IMR-90 (cell line): ENCODE measurements around the gene DPP6. TPM values are rescaled to one million over a fixed set of nuclear protein-coding genes. Genes with fewer than 3 reads are reported as not detected.

ENCODE experiments used
- ATAC-seq: fragments of 200-7000 bp; cut with Tn5 transposase; 2 replicates; pipeline ENCODE4 v1.9.1; 2020; ENCODE audit warnings: low read depth, mild to moderate bottlenecking, moderate library complexity
- BruUV-seq: library from RNA; stranded (reverse); fragments of 400-500 nt; replicated peaks from 2 replicates; lab custom pipeline; 2021; lab: Mats Ljungman, UMichigan
- CTCF ChIA-PET: fragments of 300-600 bp; formaldehyde crosslinking; extraction: SDS; loops from one replicate; lab custom pipeline; 2021; ENCODE audit warnings: antibody characterized with exemption; lab: Yijun Ruan, JAX
- POLR2A ChIA-PET: fragments of 300-600 bp; sonication (Branson Sonifier 250); formaldehyde crosslinking; loops from one replicate; lab custom pipeline; 2022; ENCODE audit warnings: antibody characterized with exemption; ENCODE audit not compliant: unreplicated experiment; lab: Charles Lee
- DNase-seq: peaks from one replicate; pipeline ENCODE4 v3.0.0; 2013
- H2AFZ ChIP-seq: replicated peaks from 2 replicates; pipeline ENCODE3; 2013; ENCODE audit warnings: low read length, mild to moderate bottlenecking; ENCODE audit not compliant: poor library complexity
- H2AK5ac ChIP-seq: 2 replicates; pipeline ENCODE4 v1.6.1; 2013; ENCODE audit warnings: low read depth, low read length, inconsistent platforms
- H2AK9ac ChIP-seq: replicated peaks from 2 replicates; pipeline ENCODE3; 2013; ENCODE audit warnings: mild to moderate bottlenecking, low read depth, low read length, moderate library complexity; ENCODE audit not compliant: poor library complexity
- H2BK120ac ChIP-seq: 2 replicates; pipeline ENCODE4 v1.6.1; 2013; ENCODE audit warnings: low read depth, low read length, inconsistent platforms
- H2BK15ac ChIP-seq: 3 replicates; pipeline ENCODE4 v1.6.1; 2013; ENCODE audit warnings: low read depth, low read length, inconsistent platforms
- H2BK20ac ChIP-seq: 2 replicates; pipeline ENCODE4 v1.6.1; 2013; ENCODE audit warnings: low read depth, mild to moderate bottlenecking, inconsistent platforms, low read length, moderate library complexity
- H2BK5ac ChIP-seq: 2 replicates; pipeline ENCODE4 v1.6.1; 2013; ENCODE audit warnings: mild to moderate bottlenecking, low read depth, low read length, inconsistent platforms; ENCODE audit not compliant: poor library complexity, severe bottlenecking
- H3K14ac ChIP-seq: replicated peaks from 2 replicates; pipeline ENCODE4 v1.6.1; 2013; ENCODE audit warnings: low read depth, low read length, inconsistent platforms
- H3K18ac ChIP-seq: 2 replicates; pipeline ENCODE4 v1.6.1; 2013; ENCODE audit warnings: low read depth, low read length, control low read depth
- H3K23ac ChIP-seq: 2 replicates; pipeline ENCODE4 v1.6.1; 2013; ENCODE audit warnings: low read depth, low read length, inconsistent platforms
- H3K27ac ChIP-seq: 2 replicates; pipeline ENCODE4 v1.5.1; 2013; ENCODE audit warnings: mild to moderate bottlenecking, control low read depth, low read length; ENCODE audit not compliant: insufficient read depth
- H3K27me3 ChIP-seq: 2 replicates; pipeline ENCODE4 v1.6.1; 2013; ENCODE audit warnings: low read length; ENCODE audit not compliant: control insufficient read depth, insufficient read depth
- H3K36me3 ChIP-seq: 2 replicates; pipeline ENCODE4 v1.6.1; 2013; ENCODE audit warnings: low read length, mixed read lengths; ENCODE audit not compliant: control insufficient read depth, insufficient read depth
- H3K4ac ChIP-seq: 2 replicates; pipeline ENCODE4 v1.6.1; 2013; ENCODE audit warnings: low read depth, low read length, inconsistent platforms
- H3K4me1 ChIP-seq: 2 replicates; pipeline ENCODE4 v1.6.1; 2013; ENCODE audit warnings: low read length, mixed read lengths; ENCODE audit not compliant: control insufficient read depth, insufficient read depth
- H3K4me2 ChIP-seq: 2 replicates; pipeline ENCODE4 v1.6.1; 2013; ENCODE audit warnings: low read depth, mild to moderate bottlenecking, control low read depth, low read length, moderate library complexity
- H3K4me3 ChIP-seq: 2 replicates; pipeline ENCODE4 v1.5.1; 2013; ENCODE audit warnings: low read depth, mild to moderate bottlenecking, control low read depth, low read length, moderate library complexity; ENCODE audit not compliant: insufficient read depth
- H3K56ac ChIP-seq: 2 replicates; pipeline ENCODE4 v1.6.1; 2013; ENCODE audit warnings: low read length, inconsistent platforms; ENCODE audit not compliant: insufficient read depth; ENCODE audit errors: extremely low read depth
- H3K79me1 ChIP-seq, 2 experiments: 2 replicates each; pipeline ENCODE4 v1.6.1; 2013; ENCODE audit warnings: low read length in 2 of 2, inconsistent platforms in 1 of 2, low read depth in 1 of 2
- H3K9ac ChIP-seq: 2 replicates; pipeline ENCODE4 v1.6.1; 2013; ENCODE audit warnings: low read depth, low read length, control low read depth
- H3K9me1 ChIP-seq: 2 replicates; pipeline ENCODE4 v1.6.1; 2013; ENCODE audit warnings: low read length, inconsistent platforms; ENCODE audit not compliant: insufficient read depth
- H3K9me3 ChIP-seq: 2 replicates; pipeline ENCODE4 v1.6.1; 2013; ENCODE audit warnings: low read length; ENCODE audit not compliant: control insufficient read depth, insufficient read depth
- H4K20me1 ChIP-seq: 2 replicates; pipeline ENCODE4 v1.6.1; 2013; ENCODE audit warnings: low read length, inconsistent platforms; ENCODE audit not compliant: insufficient read depth
- H4K5ac ChIP-seq: 2 replicates; pipeline ENCODE4 v1.6.1; 2013; ENCODE audit warnings: mild to moderate bottlenecking, low read depth, low read length, control low read depth
- H4K8ac ChIP-seq, 2 experiments: 2 replicates each; pipeline ENCODE4 v1.6.1; 2013; ENCODE audit warnings: low read depth in 2 of 2, low read length in 2 of 2, control low read depth in 1 of 2, inconsistent platforms in 1 of 2
- H4K91ac ChIP-seq: 2 replicates; pipeline ENCODE4 v1.6.1; 2013; ENCODE audit warnings: low read depth, low read length, inconsistent platforms; ENCODE audit not compliant: insufficient read depth
- CHD1 ChIP-seq: IDR thresholded peaks from 2 replicates; pipeline ENCODE4 v1.6.1; 2012; ENCODE audit warnings: low read depth, low read length, improper control_type of control experiment
- FOS ChIP-seq: fragments of 150-350 bp; IDR thresholded peaks from 2 replicates; pipeline ENCODE4 v1.6.1; 2016; ENCODE audit warnings: low read depth, low read length
- MAZ ChIP-seq: IDR thresholded peaks from 2 replicates; pipeline ENCODE4 v1.6.1; 2012; ENCODE audit warnings: low read depth, mild to moderate bottlenecking, low read length, improper control_type of control experiment, moderate library complexity, borderline replicate concordance
- MXI1 ChIP-seq: IDR thresholded peaks from 2 replicates; pipeline ENCODE4 v1.6.1; 2012; ENCODE audit warnings: low read depth, mild to moderate bottlenecking, low read length, moderate library complexity, borderline replicate concordance
- NFE2L2 ChIP-seq: fragments of 150-350 bp; IDR thresholded peaks from 2 replicates; pipeline ENCODE4 v1.6.1; 2016; ENCODE audit warnings: low read depth, mild to moderate bottlenecking, low read length
- RAD21 ChIP-seq: IDR thresholded peaks from 2 replicates; pipeline ENCODE4 v1.6.1; 2012; ENCODE audit warnings: low read length, improper control_type of control experiment
- RCOR1 ChIP-seq: IDR thresholded peaks from 2 replicates; pipeline ENCODE4 v1.6.1; 2012; ENCODE audit warnings: mild to moderate bottlenecking, low read length, improper control_type of control experiment; ENCODE audit not compliant: insufficient replicate concordance
- RFX5 ChIP-seq: IDR thresholded peaks from 2 replicates; pipeline ENCODE4 v1.8.0; 2012; ENCODE audit warnings: low read depth, mild to moderate bottlenecking, low read length, moderate library complexity
- SMC3 ChIP-seq: fragments of 150-350 bp; IDR thresholded peaks from 2 replicates; pipeline ENCODE4 v1.6.1; 2016; ENCODE audit warnings: low read depth, mild to moderate bottlenecking, antibody characterized with exemption, low read length, moderate library complexity
- USF2 ChIP-seq: fragments of 150-350 bp; IDR thresholded peaks from 2 replicates; pipeline ENCODE4 v1.6.1; 2017; ENCODE audit warnings: mild to moderate bottlenecking, antibody characterized with exemption, low read length, low read depth
- WGBS, 2 experiments: methylation state at CpG; one replicate each; pipeline versions ENCODE4 v1.1.5 to v1.1.7; 2013; ENCODE audit warnings: missing lambda C conversion rate in 2 of 2; ENCODE audit not compliant: insufficient read length in 1 of 2; ENCODE audit errors: extremely low coverage in 2 of 2; 5-methylcytosine and 5-hydroxymethylcytosine counted together
- dilution Hi-C: fragments of 300-500 bp; cut with HindIII; formaldehyde crosslinking; loops from one replicate; pipeline ENCODE4 v1.14.3; 2018; ENCODE audit warnings: low sequenced_read_pairs; ENCODE audit not compliant: unreplicated experiment
- in situ Hi-C: fragments of 300-500 bp; cut with MboI; formaldehyde crosslinking; loops from 3 replicates; pipeline ENCODE4 v1.14.3; 2019; ENCODE audit warnings: low sequenced_read_pairs, inconsistent platforms, mixed read lengths
- intact Hi-C: fragments of 100-400 bp; cut with micrococcal nuclease; formaldehyde crosslinking; loops from 2 replicates; pipeline ENCODE4 v1.10.0; 2022
- polyA plus RNA-seq, 3 experiments: library from polyadenylated mRNA; depleted of rRNA; stranded (reverse); fragments of >200 nt; gene quantifications; 2 replicates each; pipeline ENCODE4 v1.2.3, GENCODE V29; 2012; ENCODE audit warnings: low replicate concordance in 1 of 3
- total RNA-seq: library from RNA; depleted of rRNA; stranded (reverse); fragments of >200 nt; gene quantifications from 2 replicates; pipeline ENCODE4 v1.2.3, GENCODE V29; 2012

Gene DPP6
- total and polyA plus RNA-seq, 2 of the 4 experiments (the other 2 are of a cell fraction), result not detected

- TF ChIP-seq CHD1, result no peak
- TF ChIP-seq FOS, result no peak
- TF ChIP-seq MAZ, result no peak
- no peak for TF ChIP-seq NFE2L2
- no peak for TF ChIP-seq RCOR1
- TF ChIP-seq SMC3, result no peak
- no peak for TF ChIP-seq MXI1
- TF ChIP-seq RFX5, result no peak
- TF ChIP-seq USF2, result no peak
- TF ChIP-seq RAD21, result no peak
- Histone ChIP-seq H3K14ac (no peak overlapping the region), H3K56ac (no peak overlapping the region), H2AFZ (no peak overlapping the region), H4K20me1 (no peaks in the 10 kb centered on the region), H3K4me1 (no peaks in the 10 kb centered on the region), H3K27me3 (peaks cover 12% of the 10 kb centered on the region; the same call in 1 of the 2 replicates), H2BK5ac (no peak overlapping the region), H4K5ac (no peak overlapping the region), H3K9ac (no peak overlapping the region), H3K4me2 (no peak overlapping the region), H4K91ac (no peak overlapping the region), H2BK20ac (no peak overlapping the region), H4K8ac (no peak overlapping the region), H3K9me3 (peaks cover 8% of the 10 kb centered on the region; the same call in 1 of the 2 replicates), H3K36me3 (no peaks in the 10 kb centered on the region), H3K18ac (no peak overlapping the region), H2AK9ac (no peak overlapping the region), H3K27ac (no peak overlapping the region), H3K4me3 (no peak overlapping the region), H2BK15ac (no peak overlapping the region), H3K4ac (no peak overlapping the region), H2AK5ac (no peak overlapping the region), H2BK120ac (no peak overlapping the region), H3K23ac (no peak overlapping the region), H3K79me1 (no peaks in the 10 kb centered on the region), H3K9me1 (no peaks in the 10 kb centered on the region)
- in situ Hi-C loops, result no loop called here
- no peak for DNase-seq
- no peak for ATAC-seq
- dilution Hi-C loops, result no loop called here
- WGBS, 2 experiments, result no CpG with 5 or more reads among the region's 2 CpGs
- CTCF ChIA-PET, result interaction anchor here (0.9 kb wide), 1 partner anchor 434 kb away, joined by 3 read pairs; no protein-coding TSS in a partner anchor
- no TSS peak for BruUV-seq
- intact Hi-C loops, result no loop called here
- POLR2A ChIA-PET, result interaction anchor here (0.6 kb wide), 1 partner anchor 385 kb away, joined by 5 read pairs; no protein-coding TSS in a partner anchor
Measured at GRCh38 chr7:154911411-154911810, 859.2 kb downstream of the DPP6 start.
